Muscle of leg (tissue), 16 donors: ENCODE results near the gene GPRC5B. TPM values are rescaled to one million over a fixed set of nuclear protein-coding genes. Genes with fewer than 3 reads are reported as not detected.
A peak's percentile ranks its signal among the peaks of the same experiment; 100 is the strongest.

Experiments used
- DNase-seq: peaks from one replicate; pipeline ENCODE4 v3.0.0; 2013
- H3K27ac ChIP-seq: one replicate; pipeline ENCODE4 v1.5.1; 2013; ENCODE audit warnings: mild to moderate bottlenecking, low read length, control low read depth
- H3K27me3 ChIP-seq: one replicate; pipeline ENCODE4 v1.6.1; 2013; ENCODE audit warnings: low read length; ENCODE audit not compliant: control insufficient read depth, insufficient read depth
- H3K36me3 ChIP-seq: one replicate; pipeline ENCODE4 v1.6.1; 2013; ENCODE audit warnings: low read length; ENCODE audit not compliant: control insufficient read depth, insufficient read depth
- H3K4me1 ChIP-seq: one replicate; pipeline ENCODE4 v1.6.1; 2013; ENCODE audit warnings: low read length; ENCODE audit not compliant: control insufficient read depth, insufficient read depth
- H3K4me3 ChIP-seq: one replicate; pipeline ENCODE4 v1.5.1; 2013; ENCODE audit warnings: low read length, control low read depth
- H3K9me3 ChIP-seq: replicated peaks from 2 replicates; pipeline ENCODE4 v1.6.1; 2013; ENCODE audit warnings: low read depth, low read length; ENCODE audit not compliant: control insufficient read depth
- WGBS: methylation state at CpG from one replicate; pipeline ENCODE4 v1.1.5; 2013; ENCODE audit warnings: missing lambda C conversion rate; ENCODE audit not compliant: insufficient coverage; 5-methylcytosine and 5-hydroxymethylcytosine counted together
- long read RNA-seq, 11 donors: transcript quantifications; one replicate each; lab custom pipeline, GENCODE V29; 2026
- polyA plus RNA-seq, 8 donors: library from polyadenylated mRNA; unstranded; fragments of 120-200 nt; gene quantifications; one replicate each; pipeline versions ENCODE4 v1.2.1 to v1.2.3, GENCODE V29; 2013; ENCODE audit warnings: inconsistent platforms in 1 of 8, low replicate concordance in 1 of 8; ENCODE audit not compliant: insufficient read length in 8 of 8, insufficient read depth in 1 of 8
- total RNA-seq: library from RNA; stranded (reverse); fragments of 120-200 nt; gene quantifications from one replicate; pipeline ENCODE4 v1.2.4, GENCODE V29; 2013

The GPRC5B gene, protein sequence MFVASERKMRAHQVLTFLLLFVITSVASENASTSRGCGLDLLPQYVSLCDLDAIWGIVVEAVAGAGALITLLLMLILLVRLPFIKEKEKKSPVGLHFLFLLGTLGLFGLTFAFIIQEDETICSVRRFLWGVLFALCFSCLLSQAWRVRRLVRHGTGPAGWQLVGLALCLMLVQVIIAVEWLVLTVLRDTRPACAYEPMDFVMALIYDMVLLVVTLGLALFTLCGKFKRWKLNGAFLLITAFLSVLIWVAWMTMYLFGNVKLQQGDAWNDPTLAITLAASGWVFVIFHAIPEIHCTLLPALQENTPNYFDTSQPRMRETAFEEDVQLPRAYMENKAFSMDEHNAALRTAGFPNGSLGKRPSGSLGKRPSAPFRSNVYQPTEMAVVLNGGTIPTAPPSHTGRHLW
- 39.9 TPM for total RNA-seq
- 10 to 100 TPM; 66.0 to 92.0 (median 80.3) TPM for polyA plus RNA-seq
- long read RNA-seq, donor 1, full-length matches to known transcripts, result 12 of 12 reads
- long read RNA-seq, donor 1, partial matches to known transcripts, result 0 of 12 reads
- long read RNA-seq, donor 1, other reads (novel, unspliced or antisense), result 0 of 12 reads
- long read RNA-seq, donor 2, full-length matches to known transcripts, result 2 of 2 reads
- long read RNA-seq, donor 2, partial matches to known transcripts, result 0 of 2 reads
- long read RNA-seq, donor 2, other reads (novel, unspliced or antisense), result 0 of 2 reads
- long read RNA-seq, donor 3, full-length matches to known transcripts, result 62 of 98 reads
- long read RNA-seq, donor 3, partial matches to known transcripts, result 36 of 98 reads
- long read RNA-seq, donor 3, other reads (novel, unspliced or antisense), result 0 of 98 reads
- long read RNA-seq, donor 4, full-length matches to known transcripts, result 32 of 42 reads
- long read RNA-seq, donor 4, partial matches to known transcripts, result 10 of 42 reads
- long read RNA-seq, donor 4, other reads (novel, unspliced or antisense), result 0 of 42 reads
- long read RNA-seq, donor 5, full-length matches to known transcripts, result 57 of 110 reads
- long read RNA-seq, donor 5, partial matches to known transcripts, result 48 of 110 reads
- long read RNA-seq, donor 5, other reads (novel, unspliced or antisense), result 5 of 110 reads
- long read RNA-seq, donor 6, full-length matches to known transcripts, result 53 of 81 reads
- long read RNA-seq, donor 6, partial matches to known transcripts, result 28 of 81 reads
- long read RNA-seq, donor 6, other reads (novel, unspliced or antisense), result 0 of 81 reads
- long read RNA-seq, donor 7, full-length matches to known transcripts, result 32 of 63 reads
- long read RNA-seq, donor 7, partial matches to known transcripts, result 31 of 63 reads
- long read RNA-seq, donor 7, other reads (novel, unspliced or antisense), result 0 of 63 reads
- long read RNA-seq, donor 8, full-length matches to known transcripts, result 15 of 21 reads
- long read RNA-seq, donor 8, partial matches to known transcripts, result 6 of 21 reads
- long read RNA-seq, donor 8, other reads (novel, unspliced or antisense), result 0 of 21 reads
- long read RNA-seq, donor 9, full-length matches to known transcripts, result 23 of 44 reads
- long read RNA-seq, donor 9, partial matches to known transcripts, result 21 of 44 reads
- long read RNA-seq, donor 9, other reads (novel, unspliced or antisense), result 0 of 44 reads
- long read RNA-seq, donor 10, full-length matches to known transcripts, result 30 of 46 reads
- long read RNA-seq, donor 10, partial matches to known transcripts, result 16 of 46 reads
- long read RNA-seq, donor 10, other reads (novel, unspliced or antisense), result 0 of 46 reads
- long read RNA-seq, donor 11, full-length matches to known transcripts, result 26 of 56 reads
- long read RNA-seq, donor 11, partial matches to known transcripts, result 30 of 56 reads
- long read RNA-seq, donor 11, other reads (novel, unspliced or antisense), result 0 of 56 reads

DNA sequence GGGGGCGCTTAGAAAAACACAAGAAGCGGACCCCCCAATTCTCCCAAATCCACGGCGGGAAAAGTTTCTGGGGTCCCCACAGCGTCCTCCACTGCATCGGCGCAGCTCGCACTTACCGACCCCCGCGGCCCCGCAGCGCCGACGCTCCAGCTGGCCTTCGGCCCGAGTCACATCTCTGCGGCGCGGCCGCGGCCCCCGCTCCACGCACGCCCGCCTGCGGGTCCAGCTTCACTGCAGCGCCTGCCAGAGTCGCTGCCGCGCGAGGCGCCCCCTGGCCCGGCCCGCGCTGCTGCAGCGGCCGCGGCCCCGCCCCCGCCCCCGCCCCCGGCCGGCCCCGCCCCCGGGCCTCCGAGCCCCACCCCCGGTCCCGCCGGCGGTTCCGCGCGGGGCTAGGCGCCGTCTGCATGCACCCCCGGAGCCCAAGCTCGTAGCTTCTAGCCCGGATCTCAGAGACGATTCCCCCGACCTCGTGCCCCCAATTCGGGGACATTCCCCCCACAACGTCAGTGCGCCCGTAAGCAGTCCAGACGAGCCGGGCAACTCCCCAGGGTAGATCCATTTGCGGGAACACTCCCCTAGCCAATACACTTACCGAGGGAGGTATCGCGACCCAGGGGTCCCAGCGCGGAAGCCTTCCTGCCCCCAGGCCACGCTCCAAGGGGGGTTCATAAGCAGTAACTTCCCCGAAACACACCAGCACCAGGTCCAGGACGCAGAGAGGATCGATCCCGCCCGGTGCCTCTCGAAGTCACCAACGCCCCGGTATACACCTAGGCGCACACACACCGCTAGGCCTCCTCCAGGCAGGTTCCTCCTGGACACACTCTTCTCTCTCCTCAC, at the start of gene GPRC5B:
Gene GPRC5B, minus strand, starts transcription at position 238 of the 840 bp plus-strand sequence. CDS start 12,003 bp downstream, outside the sequence.
- WGBS, result 3% methylated on average over 66 of the region's 85 CpGs
- H3K4me1 ChIP-seq, result peaks cover 37% of the 10 kb centered on the region
- peaks cover 13% of the 10 kb centered on the region for H3K36me3 ChIP-seq
- peaks cover 15% of the 10 kb centered on the region for H3K27me3 ChIP-seq
- DNase-seq, result peak; percentile 81
- peak within 1 kb of the TSS; percentile 88 for H3K27ac ChIP-seq
- no peaks in the 10 kb centered on the region for H3K9me3 ChIP-seq
- peak within 1 kb of the TSS; percentile 84 for H3K4me3 ChIP-seq

DNA sequence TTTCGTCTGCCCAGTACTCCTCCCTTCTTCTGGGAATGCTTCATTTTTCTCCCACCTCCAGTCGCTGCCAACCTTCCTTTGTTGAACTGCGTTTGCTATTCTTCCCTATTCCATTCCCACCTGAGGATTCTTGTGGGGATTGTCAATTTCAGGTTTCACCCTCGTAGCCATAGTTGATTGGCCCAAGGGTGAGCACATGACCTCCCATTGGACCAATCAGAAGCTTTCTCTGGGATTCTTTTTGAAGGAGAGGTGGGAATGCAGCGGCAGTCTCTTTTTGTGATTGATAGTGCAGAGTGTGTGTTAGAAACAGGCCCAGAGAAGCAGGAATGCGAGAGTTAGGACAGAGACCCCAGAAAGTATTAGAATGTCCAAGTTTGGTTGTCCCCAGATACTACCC, 49.1 kb upstream of the GPRC5B start:
- Histone ChIP-seq H3K9me3 (no peaks in the 10 kb centered on the region), H3K27ac (no peak overlapping the region), H3K27me3 (no peaks in the 10 kb centered on the region), H3K4me3 (no peak overlapping the region), H3K36me3 (no peaks in the 10 kb centered on the region), H3K4me1 (peaks cover 7% of the 10 kb centered on the region)
- WGBS, result 57% methylated on average over 1 of the region's 6 CpGs
- no peak for DNase-seq

DNA sequence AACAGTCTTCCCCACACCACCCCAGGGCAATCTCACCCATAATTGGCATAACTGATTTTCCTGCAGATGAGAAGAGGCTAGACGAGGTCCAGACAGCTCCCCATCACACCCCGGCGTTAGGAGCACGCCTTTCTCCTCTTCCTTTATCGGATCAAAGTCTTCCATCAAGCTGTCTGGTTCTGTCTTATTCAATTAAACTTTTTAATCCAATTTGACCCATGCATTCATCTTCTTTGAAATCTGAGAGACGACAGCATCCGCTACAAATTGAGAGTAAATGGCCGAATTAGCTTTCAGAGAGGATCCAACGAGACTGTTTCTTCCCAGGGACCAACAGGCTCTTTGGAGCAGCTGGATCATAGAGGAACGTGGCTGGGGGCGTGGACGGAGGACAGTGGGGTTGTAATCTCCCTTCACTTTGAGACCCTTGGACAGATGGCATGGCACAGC, 44.4 kb upstream of the GPRC5B start:
- H3K4me3 ChIP-seq, result no peak overlapping the region
- H3K27me3 ChIP-seq, result no peaks in the 10 kb centered on the region
- H3K9me3 ChIP-seq, result peaks cover 2% of the 10 kb centered on the region
- no peak for DNase-seq
- H3K4me1 ChIP-seq, result no peaks in the 10 kb centered on the region
- WGBS, result 76% methylated on average over 12 of the region's 12 CpGs
- no peaks in the 10 kb centered on the region for H3K36me3 ChIP-seq
- no peak overlapping the region for H3K27ac ChIP-seq

DNA sequence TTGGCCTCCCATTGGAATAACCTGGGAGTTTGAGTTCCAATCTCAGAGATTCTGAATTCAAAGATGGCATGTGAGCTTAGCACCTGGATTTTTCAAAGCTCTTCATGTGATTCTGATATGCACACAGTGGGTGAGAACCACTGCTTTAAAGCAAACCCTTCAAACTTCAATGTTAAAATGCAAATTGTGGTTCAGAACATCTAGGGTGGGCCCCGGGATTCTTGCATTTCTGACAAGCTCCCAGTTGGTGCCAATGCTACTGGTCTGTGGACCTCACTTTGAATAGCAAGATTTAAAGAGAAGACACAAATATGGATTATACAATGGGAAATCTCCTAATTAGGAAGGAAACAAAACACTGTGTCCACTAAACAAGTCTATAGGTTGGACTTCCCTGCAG, 43.8 kb upstream of the GPRC5B start:
- no peak for DNase-seq
- WGBS, result no CpG with 5 or more reads among the region's 1 CpG
- peaks cover 2% of the 10 kb centered on the region for H3K9me3 ChIP-seq

DNA sequence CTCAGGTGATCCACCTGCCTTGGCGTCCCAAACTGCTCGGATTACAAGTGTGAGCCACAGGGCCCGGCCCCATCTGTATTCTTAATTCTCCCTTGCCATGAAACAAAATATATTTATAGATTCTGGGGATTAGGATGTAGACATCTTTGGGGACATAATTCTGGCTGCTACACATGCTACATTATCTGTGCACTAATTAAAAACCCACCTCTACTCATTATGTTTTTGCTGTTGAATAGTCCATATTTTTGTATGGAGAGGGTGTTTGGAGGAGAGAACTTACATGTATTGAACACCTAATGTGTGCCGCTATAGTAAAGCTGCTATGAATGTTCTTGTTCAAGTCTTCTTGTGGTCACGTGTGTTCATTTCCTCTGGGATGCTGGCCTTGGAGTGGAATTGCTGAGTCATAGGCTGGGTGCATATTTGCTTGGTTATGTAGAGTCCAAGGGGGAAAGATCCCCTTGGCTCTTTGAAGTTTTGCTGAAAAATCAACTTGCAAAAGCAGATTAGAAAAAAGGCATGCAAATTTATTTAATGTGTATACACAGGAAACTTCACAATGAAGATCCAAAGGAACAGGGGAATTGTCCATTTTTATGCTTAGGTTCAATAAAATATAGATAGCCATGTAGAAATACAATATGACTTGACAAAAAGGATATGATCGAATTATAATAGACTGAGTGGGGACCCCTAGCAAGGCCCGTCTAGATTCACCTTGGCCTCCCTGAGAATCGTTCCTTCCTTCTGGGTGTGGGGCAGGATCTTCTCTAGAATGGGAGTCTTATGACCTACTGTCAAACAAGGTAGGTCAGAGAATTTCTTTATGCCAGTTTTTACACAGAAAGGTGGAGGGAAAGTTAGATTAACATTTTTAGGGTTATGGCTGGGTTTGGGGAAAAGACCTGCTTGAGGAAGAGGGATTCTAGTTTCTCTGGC, 42.1 kb upstream of the GPRC5B start:
- Histone ChIP-seq H3K9me3 (peaks cover 2% of the 10 kb centered on the region), H3K27me3 (no peaks in the 10 kb centered on the region), H3K27ac (no peak overlapping the region), H3K36me3 (no peaks in the 10 kb centered on the region), H3K4me1 (no peaks in the 10 kb centered on the region), H3K4me3 (no peak overlapping the region)
- DNase-seq, result peak; percentile 12
- 75% methylated on average over 2 of the region's 8 CpGs for WGBS

More for the DNA sequence above, 43.8 kb upstream of the GPRC5B start:
- Histone ChIP-seq H3K4me1 (no peaks in the 10 kb centered on the region), H3K36me3 (no peaks in the 10 kb centered on the region), H3K27ac (no peak overlapping the region), H3K4me3 (no peak overlapping the region), H3K27me3 (no peaks in the 10 kb centered on the region)

DNA sequence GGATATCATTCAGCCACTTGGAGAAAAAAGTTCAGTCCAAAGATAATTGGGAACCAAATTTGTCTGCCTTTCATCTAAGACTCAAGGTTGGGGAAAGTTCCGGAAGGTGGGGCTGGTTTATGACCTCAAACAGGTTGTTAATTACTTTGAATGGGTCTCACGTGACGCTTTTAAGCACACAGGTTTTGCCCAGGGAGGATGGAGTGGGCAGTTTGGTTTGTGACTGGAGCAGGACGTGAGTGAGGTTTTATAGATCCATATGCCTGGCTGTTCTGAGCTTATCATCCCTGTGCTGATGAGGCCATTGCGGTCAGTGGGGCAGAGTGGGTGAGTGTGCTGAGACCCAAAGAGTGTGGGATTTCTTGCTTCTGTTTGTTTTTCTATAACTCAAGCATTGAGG, 38.7 kb upstream of the GPRC5B start:
- Histone ChIP-seq H3K27ac (no peak overlapping the region), H3K4me1 (no peaks in the 10 kb centered on the region), H3K36me3 (no peaks in the 10 kb centered on the region), H3K27me3 (no peaks in the 10 kb centered on the region), H3K9me3 (peaks cover 2% of the 10 kb centered on the region), H3K4me3 (no peak overlapping the region)
- DNase-seq, result no peak
- WGBS, result 30% methylated on average over 3 of the region's 5 CpGs

DNA sequence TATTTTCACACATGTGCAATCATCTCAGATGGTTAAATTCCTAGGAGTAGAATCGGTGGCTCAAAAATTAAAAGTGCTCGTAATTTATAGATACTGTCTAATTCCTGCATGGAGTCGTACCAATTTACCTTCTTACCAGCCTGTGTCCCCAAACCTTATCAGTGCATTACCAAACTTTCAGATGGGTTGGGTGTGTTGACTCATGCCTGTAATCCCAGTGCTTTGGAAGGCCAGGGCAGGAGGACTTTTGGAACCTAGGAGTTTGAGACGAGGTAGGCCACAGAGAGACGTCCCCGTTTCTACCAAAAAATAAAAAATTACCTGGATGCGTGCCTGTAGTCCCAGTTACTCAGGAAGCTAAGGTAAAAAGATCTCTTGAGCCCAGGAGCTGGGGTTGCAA, 34.5 kb upstream of the GPRC5B start:
- no peak overlapping the region for H3K4me3 ChIP-seq
- H3K4me1 ChIP-seq, result no peaks in the 10 kb centered on the region
- H3K27me3 ChIP-seq, result no peaks in the 10 kb centered on the region
- no CpG with 5 or more reads among the region's 7 CpGs for whole genome bisulfite sequencing
- H3K36me3 ChIP-seq, result no peaks in the 10 kb centered on the region
- DNase-seq, result no peak
- no peak overlapping the region for H3K27ac ChIP-seq
- H3K9me3 ChIP-seq, result no peaks in the 10 kb centered on the region

DNA sequence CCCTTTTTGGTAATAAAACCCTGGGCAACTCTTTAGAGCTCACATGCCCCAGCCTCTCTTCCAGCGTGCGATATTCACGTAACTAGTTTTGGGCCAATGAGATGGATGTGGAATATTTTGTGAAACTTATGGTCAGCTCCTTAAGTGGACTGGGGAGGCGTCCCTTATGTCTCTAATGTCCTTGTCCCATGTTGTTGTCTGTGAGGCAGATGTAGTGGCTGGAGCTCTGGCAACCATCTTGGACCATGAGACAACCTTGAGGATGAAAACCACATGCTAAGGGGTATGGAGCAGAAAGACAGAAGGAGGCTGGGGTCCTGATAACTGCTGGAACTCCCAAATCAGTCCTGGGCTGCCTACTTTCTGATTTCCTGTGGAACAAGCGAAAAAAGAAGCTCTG, 31.4 kb upstream of the GPRC5B start:
- H3K36me3 ChIP-seq, result no peaks in the 10 kb centered on the region
- no peak overlapping the region for H3K27ac ChIP-seq
- no peak for DNase-seq
- H3K27me3 ChIP-seq, result no peaks in the 10 kb centered on the region
- no peak overlapping the region for H3K4me3 ChIP-seq
- WGBS, result 95% methylated on average over 2 of the region's 5 CpGs
- no peaks in the 10 kb centered on the region for H3K4me1 ChIP-seq
- no peaks in the 10 kb centered on the region for H3K9me3 ChIP-seq
